Tongue (tissue), 2 donors: Measurements from ENCODE around the gene TRAPPC2L. TPM values are rescaled to one million over a fixed set of nuclear protein-coding genes. Genes with fewer than 3 reads are reported as not detected.

Experiments
- DNase-seq: peaks from one replicate; pipeline ENCODE4 v3.0.0-alpha.2; 2015
- total RNA-seq: library from RNA; depleted of rRNA; stranded (reverse); fragments of >200 nt; gene quantifications from one replicate; pipeline ENCODE4 v1.2.3, GENCODE V29; 2014

Gene TRAPPC2L
- 17.1 TPM for total RNA-seq

GRCh38 chr16:88856828-88857727 is at the start of gene TRAPPC2L, which contains the start of gene GALNS:
Gene TRAPPC2L (plus strand): TSS chr16:88857127. CDS start chr16:88857151, 24 bp downstream.
Gene GALNS (minus strand): TSS chr16:88856947. CDS start chr16:88856877, 70 bp downstream.
- peak; percentile 99 for DNase-seq

DNA sequence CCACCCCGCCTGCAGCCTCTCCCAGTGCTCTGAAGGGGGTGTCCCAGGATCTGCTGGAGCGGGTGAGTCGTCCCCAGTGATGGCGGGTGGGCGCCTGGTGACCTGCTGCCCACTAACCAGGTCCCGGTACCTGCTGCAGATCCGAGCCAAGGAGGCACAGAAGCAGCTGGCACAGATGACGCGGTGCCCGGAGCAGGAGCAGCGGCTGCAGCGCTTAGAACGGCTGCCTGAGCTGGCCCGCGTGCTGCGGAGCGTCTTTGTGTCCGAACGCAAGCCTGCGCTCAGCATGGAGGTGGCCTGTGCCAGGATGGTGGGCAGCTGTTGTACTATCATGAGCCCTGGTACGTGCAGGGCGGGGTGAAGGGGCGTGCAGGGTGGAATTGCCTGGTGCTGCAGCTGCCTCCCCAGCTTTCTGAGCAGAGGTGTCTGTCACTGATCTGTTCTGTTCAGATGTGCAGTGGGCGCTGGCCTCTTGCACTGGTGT is 49.7 kb upstream of the TRAPPC2L start:
- DNase-seq: peak; percentile 87

DNA sequence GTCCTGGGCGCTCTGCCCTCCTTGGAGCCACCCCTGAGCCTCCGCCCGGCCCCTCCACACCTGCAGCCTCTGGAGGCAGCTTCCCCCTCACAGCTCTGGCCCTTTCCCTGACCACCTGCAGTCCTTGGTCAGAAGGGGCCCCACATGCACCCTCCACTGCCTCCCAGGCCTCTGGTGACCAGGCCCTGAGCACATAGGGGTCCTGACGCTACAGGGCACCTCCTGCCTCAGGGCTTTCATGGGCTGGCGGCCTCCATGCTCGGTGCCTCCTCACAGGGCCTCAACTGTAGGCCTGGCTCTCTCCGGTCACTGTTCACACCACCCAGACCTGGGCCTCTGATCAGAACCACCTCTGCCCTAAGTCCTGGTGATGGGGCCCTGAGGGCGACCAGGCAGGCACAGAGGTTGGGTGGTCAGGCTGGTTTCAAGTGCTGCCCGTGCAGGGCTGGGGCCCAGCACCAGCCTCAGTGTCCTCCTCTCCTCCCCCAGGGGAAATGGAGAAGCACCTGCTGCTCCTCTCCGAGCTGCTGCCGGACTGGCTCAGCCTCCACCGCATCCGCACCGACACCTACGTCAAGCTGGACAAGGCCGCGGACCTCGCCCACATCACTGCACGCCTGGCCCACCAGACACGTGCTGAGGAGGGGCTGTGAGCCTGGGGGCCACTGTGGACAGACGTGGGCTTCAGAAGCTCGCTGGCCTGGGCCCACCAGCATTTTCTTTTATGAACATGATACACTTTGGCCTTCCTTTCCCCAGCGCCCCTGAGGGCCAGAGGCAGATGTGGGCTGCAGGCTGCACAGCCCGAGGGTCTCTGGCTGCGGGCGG is 49.1 kb upstream of the TRAPPC2L start:
- no peak for DNase-seq

DNA sequence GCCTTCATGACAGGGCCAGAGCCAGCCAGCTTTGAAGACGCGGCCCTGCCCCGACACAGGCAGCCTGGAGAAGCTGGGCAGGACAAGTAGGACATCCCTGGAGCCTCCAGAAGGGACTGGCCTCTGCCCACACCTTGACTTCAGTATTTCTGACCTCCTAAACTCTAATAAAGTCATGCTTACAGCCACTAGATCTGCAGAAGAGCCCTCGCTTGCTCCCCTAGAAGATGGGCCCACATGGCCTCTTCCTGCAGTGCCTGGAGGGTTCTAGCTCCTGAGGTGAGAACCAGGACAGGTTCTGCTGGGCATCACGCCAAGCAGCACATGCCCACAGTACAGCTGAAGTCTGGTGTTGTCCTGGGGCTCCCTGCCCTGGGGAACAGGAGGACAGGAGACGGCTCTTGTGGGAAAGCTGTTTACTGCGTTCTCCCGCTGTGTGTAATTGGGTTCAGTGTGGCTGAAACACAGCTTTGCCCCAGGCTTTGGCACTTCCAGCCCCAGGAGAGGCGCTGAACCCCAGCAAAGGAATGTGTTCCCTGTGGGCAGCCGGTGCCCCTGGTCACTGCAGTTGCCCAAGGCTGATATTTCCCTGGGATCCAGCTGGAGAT is 47.8 kb upstream of the TRAPPC2L start:
- DNase-seq: no peak

- DNase-seq: no peak
Measured at GRCh38 chr16:88809676-88810165, 47.2 kb upstream of the TRAPPC2L start.

DNA sequence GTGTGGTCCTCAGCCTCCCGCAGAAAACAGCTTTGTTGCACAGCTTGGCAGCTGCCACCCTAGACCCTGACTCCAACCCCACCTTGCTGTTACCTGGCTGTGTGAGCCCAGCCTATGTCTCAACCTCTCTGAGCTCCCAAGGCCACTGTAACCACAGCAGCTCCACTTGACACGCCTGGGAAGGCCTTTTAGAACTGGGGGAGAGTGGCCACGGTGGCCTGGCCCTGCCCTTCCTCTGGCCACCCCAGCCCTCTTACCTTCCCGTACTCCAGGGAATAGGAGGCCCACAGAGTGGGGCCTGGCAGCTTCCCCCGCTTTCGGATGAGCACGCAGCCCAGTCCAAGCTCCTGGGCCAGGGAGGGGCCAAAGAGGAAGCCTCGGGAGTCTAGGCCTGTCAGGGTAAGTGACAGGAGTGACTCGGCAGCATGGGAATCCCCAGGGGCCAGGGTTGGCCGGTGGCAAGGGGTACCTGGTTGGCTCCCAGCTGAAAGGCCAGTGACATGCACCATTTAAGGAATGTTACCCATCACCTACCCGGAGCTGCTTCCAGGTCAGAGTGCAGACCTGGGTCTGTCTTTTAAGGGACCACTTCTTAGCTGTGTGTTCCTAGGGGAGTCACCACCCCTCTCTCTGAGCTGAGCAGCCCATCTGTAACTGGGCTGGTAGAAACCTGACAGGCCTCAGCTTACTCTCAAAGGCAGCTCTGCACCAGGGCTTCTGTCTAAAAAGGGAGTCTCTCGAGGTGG is 46.6 kb upstream of the TRAPPC2L start:
- no peak for DNase-seq

- peak; percentile 95 for DNase-seq
Measured at GRCh38 chr16:88810912-88811768, 45.8 kb upstream of the TRAPPC2L start.

- DNase-seq: peak; percentile 98
Measured at GRCh38 chr16:88811769-88812512, 45.0 kb upstream of the TRAPPC2L start, which contains the start of gene APRT. Gene APRT (minus strand): TSS chr16:88811928. CDS start chr16:88811899, 29 bp downstream.

DNA sequence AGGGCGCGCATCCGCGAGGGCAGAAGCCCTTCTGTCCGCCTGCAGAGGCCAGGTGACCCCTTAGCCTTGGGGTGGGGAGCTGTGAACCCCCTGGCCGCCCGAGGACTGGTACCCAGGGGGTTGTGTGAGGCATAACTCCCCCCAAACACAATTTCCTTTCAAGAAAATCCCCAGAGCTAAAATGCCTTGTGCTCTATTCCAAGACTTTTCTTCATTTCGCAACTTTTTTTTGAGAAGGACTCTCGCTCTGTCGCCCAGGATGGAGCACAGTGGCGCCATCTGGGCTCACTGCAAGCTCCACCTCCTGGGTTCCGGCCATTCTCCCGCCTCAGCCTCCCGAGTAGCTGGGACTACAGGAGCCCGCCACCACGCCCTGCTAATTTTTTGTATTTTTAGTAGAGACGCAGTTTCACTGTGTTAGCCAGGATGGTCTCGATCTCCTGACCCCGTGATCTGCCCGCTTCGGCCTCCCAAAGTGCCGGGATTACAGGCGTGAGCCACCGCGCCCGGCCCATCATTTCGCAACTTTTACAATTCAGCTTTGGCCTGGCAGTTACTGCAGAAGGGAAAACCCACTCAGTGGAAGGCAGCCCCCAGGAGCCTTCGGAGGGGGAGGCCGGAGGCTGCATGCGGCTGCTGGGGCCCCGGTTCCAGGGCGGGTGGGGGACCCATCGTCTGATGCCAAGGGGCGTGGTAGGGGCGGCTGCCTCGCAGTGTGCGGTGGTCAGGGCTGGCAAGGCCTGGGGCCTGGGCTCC is 44.2 kb upstream of the TRAPPC2L start:
- DNase-seq: peak; percentile 53

DNA sequence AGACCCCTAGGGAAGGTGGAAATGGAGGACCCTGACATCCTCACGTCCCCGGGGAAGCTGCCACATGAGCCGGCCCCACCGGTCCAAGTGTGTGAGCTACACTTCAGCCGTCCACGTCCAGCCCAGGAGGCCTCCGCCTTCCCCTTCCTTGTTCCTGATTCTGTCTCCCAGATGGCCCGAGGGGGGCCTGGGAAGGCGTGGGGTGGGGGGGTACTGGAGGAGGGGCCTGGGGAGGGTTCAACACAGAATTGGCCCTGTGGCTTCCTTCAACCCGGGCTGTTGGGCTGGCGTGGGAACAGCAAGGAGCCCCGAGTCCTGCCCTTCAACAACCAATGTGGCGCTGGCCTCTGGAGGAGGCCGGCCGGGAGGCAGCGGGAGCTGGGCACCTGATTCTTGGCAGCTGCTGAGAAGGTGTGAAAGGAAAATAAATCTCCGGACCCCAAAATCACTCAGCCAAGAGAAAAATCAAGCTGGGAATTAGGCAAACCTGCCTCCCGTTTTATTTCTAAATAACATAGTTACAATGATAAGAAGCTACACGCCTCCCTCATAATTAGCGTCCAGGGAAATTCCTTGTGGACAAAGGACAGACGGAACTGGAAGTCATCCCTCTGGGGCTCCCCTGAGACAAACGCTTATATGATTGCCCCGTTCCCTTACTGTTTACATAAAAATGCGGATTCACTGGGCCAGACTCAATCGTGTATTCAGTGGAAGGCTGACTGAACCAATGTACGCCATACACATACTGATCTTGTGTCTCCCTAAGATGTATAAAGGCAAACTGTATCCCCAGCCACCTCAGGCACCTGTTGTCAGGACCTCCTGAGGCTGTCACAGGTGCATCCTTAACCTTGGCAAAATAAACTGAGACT is 43.4 kb upstream of the TRAPPC2L start:
- no peak for DNase-seq

DNA sequence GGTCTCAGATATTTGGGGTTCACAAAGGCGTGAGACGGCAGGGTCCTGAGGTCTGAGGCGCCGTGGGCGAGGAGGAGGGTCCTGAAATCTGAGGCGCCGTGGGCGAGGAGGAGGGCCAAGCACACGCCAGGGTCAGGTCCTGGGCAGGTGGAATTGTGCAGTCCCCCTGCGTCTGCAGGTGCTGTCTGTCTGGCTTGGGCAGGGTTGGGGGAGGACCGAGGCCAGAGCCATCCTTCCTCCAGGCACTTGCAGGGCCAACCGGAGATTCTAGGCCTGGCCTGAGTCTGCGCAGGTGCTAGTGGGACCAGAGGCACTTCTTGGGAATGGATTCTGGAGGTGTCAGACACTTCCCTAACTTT is 42.8 kb upstream of the TRAPPC2L start:
- DNase-seq: no peak

- DNase-seq: no peak
Measured at GRCh38 chr16:88815227-88815626, 41.7 kb upstream of the TRAPPC2L start.

- peak; percentile 64 for DNase-seq
Measured at GRCh38 chr16:88815901-88816589, 40.9 kb upstream of the TRAPPC2L start.

GRCh38 chr16:88816736-88817535 is 40.0 kb upstream of the TRAPPC2L start:
- DNase-seq: no peak

DNA sequence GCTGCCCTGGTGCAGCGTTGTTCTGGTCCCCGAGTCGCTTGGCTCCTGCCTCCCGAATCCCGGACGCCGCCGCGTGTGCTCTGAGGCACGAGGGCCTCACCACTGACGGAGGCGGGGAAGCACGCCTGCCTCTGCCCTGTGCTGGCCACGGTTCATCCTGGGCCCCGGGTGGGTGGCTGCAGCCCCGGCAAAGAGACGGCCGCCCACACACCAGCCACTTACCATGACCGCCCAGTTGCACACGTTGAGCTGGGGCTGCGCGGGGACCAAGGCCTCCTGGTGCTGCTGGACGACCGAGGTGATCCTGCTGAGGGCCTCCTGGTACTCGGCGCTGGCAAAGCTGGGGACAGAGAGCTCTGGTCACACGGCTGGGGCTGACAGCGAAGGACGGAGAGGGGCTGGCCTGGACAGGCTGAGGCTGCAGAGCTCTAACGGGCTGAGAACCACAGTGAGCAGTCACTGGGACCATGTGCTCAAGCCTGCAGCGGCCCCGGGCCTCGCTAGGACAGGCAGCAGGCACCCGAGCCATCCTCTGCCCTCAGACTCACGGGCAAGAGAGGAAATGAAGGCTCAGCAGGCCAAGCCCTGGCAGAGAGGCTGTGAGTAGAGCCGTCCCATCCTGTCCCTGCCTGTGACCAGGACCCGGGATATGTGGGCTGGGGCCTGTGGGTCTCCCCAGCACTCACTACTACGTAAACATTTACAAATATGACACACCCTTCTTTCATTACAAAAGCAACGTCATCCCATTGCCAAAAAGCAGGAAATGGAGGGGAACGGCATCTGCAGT is 38.9 kb upstream of the TRAPPC2L start:
- no peak for DNase-seq

GRCh38 chr16:88818575-88818874 is 38.4 kb upstream of the TRAPPC2L start:
- DNase-seq: no peak
